HepG2 (cell line): ENCODE data around the gene CBL. TPM values are rescaled to one million over a fixed set of nuclear protein-coding genes. Genes with fewer than 3 reads are reported as not detected.

Source experiments
- ATAC-seq: fragments of 200-7000 bp; cut with Tn5 transposase; 3 replicates; pipeline ENCODE4 v1.9.1; 2020; ENCODE audit warnings: mild to moderate bottlenecking, moderate library complexity
- BruUV-seq: library from RNA; stranded (reverse); fragments of 400-500 nt; replicated peaks from 2 replicates; lab custom pipeline; 2021; lab: Mats Ljungman, UMichigan
- CTCF ChIA-PET: fragments of 300-600 bp; formaldehyde crosslinking; extraction: SDS; loops from one replicate; lab custom pipeline; 2021; ENCODE audit warnings: low total read pairs, inconsistent platforms, low intra/inter-chr PET ratio; lab: Yijun Ruan, JAX
- POLR2A ChIA-PET: fragments of 350-600 bp; sonication (Branson Sonifier 250); formaldehyde crosslinking; loops from one replicate; lab custom pipeline; 2020; ENCODE audit warnings: antibody characterized with exemption, inconsistent platforms; lab: Yijun Ruan, JAX
- DNase-seq: peaks from one replicate; pipeline ENCODE4 v3.0.0-alpha.2; 2015; ENCODE audit warnings: low spot score
- FAIRE-seq: peaks from 3 replicates; lab custom pipeline; 2011; peaks lifted over from hg19 to GRCh38; lab: Jason Lieb, UNC
- H2AFZ ChIP-seq: one replicate; pipeline ENCODE4 v1.6.1; 2011; ENCODE audit warnings: low read length, inconsistent platforms
- H3K27ac ChIP-seq: fragments of 300-600 bp; 3 replicates; pipeline ENCODE4 v1.8.0; 2011; ENCODE audit warnings: mixed run types, mild to moderate bottlenecking, mixed read lengths, low read length, inconsistent platforms; ENCODE audit not compliant: insufficient read depth; ENCODE audit errors: extremely low read length
- H3K27me3 ChIP-seq, 2 experiments: fragments of 200-600 bp in 1 of 2; 2 replicates in 1 of 2; 3 replicates in 1 of 2; pipeline versions ENCODE4 v1.6.0 to v1.8.0; 2011; ENCODE audit warnings: low read length in 2 of 2, mild to moderate bottlenecking in 2 of 2, moderate library complexity in 2 of 2, inconsistent platforms in 1 of 2; ENCODE audit not compliant: insufficient read depth in 2 of 2, control insufficient read depth in 1 of 2
- H3K36me3 ChIP-seq, 2 experiments: fragments of 200-600 bp in 1 of 2; replicated peaks in 1 of 2; 2 replicates in 1 of 2; 3 replicates in 1 of 2; pipeline versions ENCODE4 v1.5.1 to v1.8.0; 2011; ENCODE audit warnings: low read length in 2 of 2, inconsistent platforms in 1 of 2; ENCODE audit not compliant: insufficient read depth in 2 of 2, control insufficient read depth in 1 of 2
- H3K4me1 ChIP-seq: 2 replicates; pipeline ENCODE4 v1.5.1; 2012; ENCODE audit warnings: low read length, inconsistent platforms; ENCODE audit not compliant: insufficient read depth
- H3K4me2 ChIP-seq: 2 replicates; pipeline ENCODE4 v1.6.0; 2011; ENCODE audit warnings: low read depth, low read length, inconsistent platforms
- H3K4me3 ChIP-seq, 3 experiments: fragments of 200-600 bp in 1 of 3; sonication (generic), shearing (Covaris generic) in 1 of 3; replicated peaks in 1 of 3; 2 replicates each; pipeline ENCODE4 v1.5.1; 2011 to 2016; ENCODE audit warnings: low read length in 3 of 3, inconsistent platforms in 2 of 3, low read depth in 2 of 3, mild to moderate bottlenecking in 2 of 3, control low read depth in 1 of 3, mixed read lengths in 1 of 3; ENCODE audit not compliant: insufficient read depth in 1 of 3
- H3K79me2 ChIP-seq: one replicate; pipeline ENCODE4 v1.6.1; 2011; ENCODE audit warnings: low read length, inconsistent platforms; ENCODE audit not compliant: insufficient read depth
- H3K9ac ChIP-seq: 2 replicates; pipeline ENCODE4 v1.6.0; 2011; ENCODE audit warnings: mild to moderate bottlenecking, low read depth, low read length, inconsistent platforms; ENCODE audit not compliant: insufficient read depth
- H3K9me3 ChIP-seq: 2 replicates; pipeline ENCODE4 v1.5.1; 2012; ENCODE audit warnings: mild to moderate bottlenecking, low read length
- H4K20me1 ChIP-seq: 2 replicates; pipeline ENCODE4 v1.6.0; 2011; ENCODE audit warnings: inconsistent platforms, mild to moderate bottlenecking, low read length, moderate library complexity; ENCODE audit not compliant: insufficient read depth
- BRCA1 ChIP-seq: sonication (generic); formaldehyde crosslinking; IDR thresholded peaks from 2 replicates; pipeline ENCODE4 v1.4.0; 2020; ENCODE audit warnings: missing genetic modification reagents
- CREB1 ChIP-seq, 2 experiments: fragments of 450-650 bp in 1 of 2; IDR thresholded peaks; 2 replicates each; pipeline ENCODE4 v1.6.1; 2016 to 2017; ENCODE audit warnings: control low read depth in 1 of 2, mild to moderate bottlenecking in 1 of 2, missing compliant biosample characterization in 1 of 2, missing genetic modification characterization in 1 of 2
- EP300 ChIP-seq, 3 experiments: sonication (generic) in 1 of 3; formaldehyde crosslinking in 1 of 3; IDR thresholded peaks; 2 replicates each; pipeline versions ENCODE4 v1.5.1 to v1.6.1; 2011 to 2020; ENCODE audit warnings: low read depth in 2 of 3, low read length in 2 of 3, borderline replicate concordance in 1 of 3, improper control_type of control experiment in 1 of 3, mild to moderate bottlenecking in 1 of 3, missing genetic modification reagents in 1 of 3, moderate library complexity in 1 of 3
- FOSL2 ChIP-seq: sonication (generic); formaldehyde crosslinking; IDR thresholded peaks from 2 replicates; pipeline ENCODE4 v1.4.0; 2020; ENCODE audit warnings: missing genetic modification reagents
- FOXO1 ChIP-seq: sonication (generic); formaldehyde crosslinking; IDR thresholded peaks from 2 replicates; pipeline ENCODE4 v1.4.0; 2020; ENCODE audit warnings: missing genetic modification reagents
- KAT2B ChIP-seq: fragments of 150-350 bp; IDR thresholded peaks from 2 replicates; pipeline ENCODE4 v1.6.1; 2014; ENCODE audit warnings: low read depth, low read length, borderline replicate concordance
- PBX3 ChIP-seq: sonication (generic); formaldehyde crosslinking; IDR thresholded peaks from 2 replicates; pipeline ENCODE4 v1.8.1; 2023; ENCODE audit warnings: missing genetic modification reagents, inconsistent platforms, borderline replicate concordance
- SIX4 ChIP-seq: sonication (generic); formaldehyde crosslinking; IDR thresholded peaks from 2 replicates; pipeline ENCODE4 v1.4.0; 2020; ENCODE audit warnings: missing genetic modification reagents
- TCF7 ChIP-seq: sonication (generic); IDR thresholded peaks from 2 replicates; pipeline ENCODE4 v1.6.1; 2016; ENCODE audit warnings: antibody characterized with exemption, low read depth
- ZNF20 ChIP-seq: sonication (generic); formaldehyde crosslinking; IDR thresholded peaks from 2 replicates; pipeline ENCODE4 v1.4.0; 2020; ENCODE audit warnings: mild to moderate bottlenecking, moderate library complexity, missing genetic modification reagents
- ZNF33A ChIP-seq: sonication (generic); formaldehyde crosslinking; IDR thresholded peaks from 2 replicates; pipeline ENCODE4 v1.5.1; 2020; ENCODE audit warnings: missing genetic modification reagents, mild to moderate bottlenecking, moderate library complexity, borderline replicate concordance
- ZNF530 ChIP-seq: sonication (generic); formaldehyde crosslinking; IDR thresholded peaks from 2 replicates; pipeline ENCODE4 v1.5.0; 2020; ENCODE audit warnings: low read depth, mild to moderate bottlenecking, missing genetic modification reagents
- ZNF607 ChIP-seq: sonication (generic); formaldehyde crosslinking; IDR thresholded peaks from 2 replicates; pipeline ENCODE4 v1.5.1; 2020; ENCODE audit warnings: missing genetic modification reagents, mild to moderate bottlenecking, borderline replicate concordance
- ZNF773 ChIP-seq: sonication (generic); formaldehyde crosslinking; IDR thresholded peaks from 2 replicates; pipeline ENCODE4 v1.4.0; 2020; ENCODE audit warnings: missing genetic modification reagents, borderline replicate concordance
- WGBS: methylation state at CpG from one replicate; pipeline ENCODE4 v1.1.6; 2017; ENCODE audit warnings: low lambda C conversion rate; 5-methylcytosine and 5-hydroxymethylcytosine counted together
- in situ Hi-C: cut with HindIII; loops from 2 replicates; pipeline ENCODE4 v1.10.0; 2017; ENCODE audit warnings: low pct_unique_long_range_greater_than_20kb; ENCODE audit not compliant: extremely low pct_ligation_motif_present
- intact Hi-C: fragments of 100-400 bp; cut with micrococcal nuclease; formaldehyde crosslinking; loops from one replicate; pipeline ENCODE4 v1.10.0; 2022; ENCODE audit not compliant: unreplicated experiment
- polyA plus RNA-seq, 8 experiments: library from polyadenylated mRNA; depleted of rRNA in 3 of 8; stranded (reverse) in 7 of 8; unstranded in 1 of 8; fragments of >200 nt; fragmentation: Illumina TruSeq in 4 of 8; extraction: Trizol in 4 of 8; gene quantifications; 2 replicates each; pipeline versions ENCODE4 v1.2.1 to v1.2.3, GENCODE V29; 2011 to 2016; ENCODE audit warnings: low read depth in 4 of 8, missing spikeins in 1 of 8, mixed read lengths in 1 of 8; ENCODE audit not compliant: insufficient read depth in 1 of 8
- total RNA-seq, 5 experiments: library from RNA; depleted of rRNA; stranded (reverse); fragments of >200 nt; fragmentation: Illumina TruSeq; extraction: Trizol; gene quantifications; 2 replicates each; pipeline ENCODE4 v1.2.3, GENCODE V29; 2016; ENCODE audit warnings: low read depth in 1 of 5
- TF ChIP-seq, protein P1 (sequence below): sonication (generic); formaldehyde crosslinking; IDR thresholded peaks from 2 replicates; pipeline ENCODE4 v1.5.1; 2020; ENCODE audit warnings: missing genetic modification reagents, mild to moderate bottlenecking, borderline replicate concordance

The CBL gene
- total and polyA plus RNA-seq, 2 of the 13 experiments (the other 11 are each of a cell fraction or from before 2014, with no cell fraction given) = 6.6 to 7.4 TPM

DNA sequence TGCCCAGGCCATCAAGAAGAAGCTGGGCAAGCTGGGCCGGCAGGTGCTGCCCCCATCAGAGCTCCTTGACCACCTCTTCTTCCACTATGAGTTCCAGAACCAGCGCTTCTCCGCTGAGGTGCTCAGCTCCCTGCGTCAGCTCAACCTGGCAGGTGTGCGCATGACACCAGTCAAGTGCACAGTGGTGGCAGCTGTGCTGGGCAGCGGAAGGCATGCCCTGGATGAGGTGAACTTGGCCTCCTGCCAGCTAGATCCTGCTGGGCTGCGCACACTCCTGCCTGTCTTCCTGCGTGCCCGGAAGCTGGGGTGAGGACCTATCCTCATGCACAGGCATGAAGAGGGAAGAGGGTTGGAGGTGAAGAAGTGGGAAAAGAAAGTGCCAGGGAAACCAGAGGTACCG lies 26.2 kb upstream of the CBL start:
- ChIA-PET CTCF (no interaction called here), POLR2A (no interaction called here)
- no peaks in the 10 kb centered on the region for H3K9me3 ChIP-seq
- BruUV-seq = no TSS peak
- H3K4me1 ChIP-seq = no peaks in the 10 kb centered on the region
- intact Hi-C loops (no loop called here), in situ Hi-C loops (no loop called here)
- no peak overlapping the region for H3K9ac ChIP-seq
- H3K4me2 ChIP-seq = no peak overlapping the region
- no peak overlapping the region for H3K27ac ChIP-seq
- FAIRE-seq (no peak), ATAC-seq (no peak), DNase-seq (no peak)
- 96% methylated on average over 9 of the region's 10 CpGs for WGBS
- peaks cover 4 to 7% of the 10 kb centered on the region in 2 experiments; a peak in 2 of 5 replicates for H3K36me3 ChIP-seq
- H3K4me3 ChIP-seq = no peak overlapping the region
- H4K20me1 ChIP-seq = no peaks in the 10 kb centered on the region
- no peak overlapping the region for H2AFZ ChIP-seq
- no peaks in the 10 kb centered on the region for H3K27me3 ChIP-seq
- H3K79me2 ChIP-seq = no peaks in the 10 kb centered on the region
- TF ChIP-seq ZNF773 (CRISPR knock-in tag) = no peak
- TF ChIP-seq ZNF33A (CRISPR knock-in tag) = no peak
- TF ChIP-seq, protein P1, sequence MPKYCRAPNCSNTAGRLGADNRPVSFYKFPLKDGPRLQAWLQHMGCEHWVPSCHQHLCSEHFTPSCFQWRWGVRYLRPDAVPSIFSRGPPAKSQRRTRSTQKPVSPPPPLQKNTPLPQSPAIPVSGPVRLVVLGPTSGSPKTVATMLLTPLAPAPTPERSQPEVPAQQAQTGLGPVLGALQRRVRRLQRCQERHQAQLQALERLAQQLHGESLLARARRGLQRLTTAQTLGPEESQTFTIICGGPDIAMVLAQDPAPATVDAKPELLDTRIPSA (CRISPR knock-in tag) = no peak
- no peak for TF ChIP-seq ZNF20 (CRISPR knock-in tag)
- no peak for TF ChIP-seq FOSL2 (CRISPR knock-in tag)
- TF ChIP-seq SIX4 = no peak
- TF ChIP-seq EP300 (IDR thresholded peaks at IDR 0.05; ENCODE audit: low read depth in 2 of 2, low read length in 2 of 2) = no peak
- no peak for TF ChIP-seq EP300 (CRISPR knock-in tag; IDR thresholded peaks at IDR 0.05; ENCODE audit: borderline replicate concordance)
- TF ChIP-seq CREB1 (IDR thresholded peaks at IDR 0.05) = no peak
- TF ChIP-seq CREB1 (CRISPR knock-in tag; IDR thresholded peaks at IDR 0.05) = no peak
- no peak for TF ChIP-seq BRCA1 (CRISPR knock-in tag)
- no peak for TF ChIP-seq ZNF607
- TF ChIP-seq ZNF530 (CRISPR knock-in tag) = no peak
- TF ChIP-seq FOXO1 (CRISPR knock-in tag) = no peak
- TF ChIP-seq KAT2B = no peak
- no peak for TF ChIP-seq PBX3 (CRISPR knock-in tag)
- no peak for TF ChIP-seq TCF7
